Hepatocyte (in vitro differentiated cells): ENCODE data around the gene KDM2A.

Experiments used
- EZH2 ChIP-seq: fragments of 200-600 bp; sonication (generic); IDR thresholded peaks from 2 replicates; pipeline ENCODE4 v1.6.1; 2016; ENCODE audit warnings: antibody characterized with exemption, mild to moderate bottlenecking, borderline replicate concordance
- EZH2phosphoT487 ChIP-seq: fragments of 200-600 bp; sonication (generic); IDR thresholded peaks from one replicate; pipeline ENCODE4 v1.6.1; 2018; ENCODE audit warnings: antibody characterized with exemption, mild to moderate bottlenecking, low read depth, moderate library complexity; ENCODE audit not compliant: unreplicated experiment, severe bottlenecking
- TF ChIP-seq, protein P1 (sequence below): fragments of 200-600 bp; sonication (generic); IDR thresholded peaks from 2 replicates; pipeline ENCODE4 v1.5.1; 2016; ENCODE audit warnings: antibody characterized with exemption, mild to moderate bottlenecking; ENCODE audit not compliant: poor library complexity

DNA sequence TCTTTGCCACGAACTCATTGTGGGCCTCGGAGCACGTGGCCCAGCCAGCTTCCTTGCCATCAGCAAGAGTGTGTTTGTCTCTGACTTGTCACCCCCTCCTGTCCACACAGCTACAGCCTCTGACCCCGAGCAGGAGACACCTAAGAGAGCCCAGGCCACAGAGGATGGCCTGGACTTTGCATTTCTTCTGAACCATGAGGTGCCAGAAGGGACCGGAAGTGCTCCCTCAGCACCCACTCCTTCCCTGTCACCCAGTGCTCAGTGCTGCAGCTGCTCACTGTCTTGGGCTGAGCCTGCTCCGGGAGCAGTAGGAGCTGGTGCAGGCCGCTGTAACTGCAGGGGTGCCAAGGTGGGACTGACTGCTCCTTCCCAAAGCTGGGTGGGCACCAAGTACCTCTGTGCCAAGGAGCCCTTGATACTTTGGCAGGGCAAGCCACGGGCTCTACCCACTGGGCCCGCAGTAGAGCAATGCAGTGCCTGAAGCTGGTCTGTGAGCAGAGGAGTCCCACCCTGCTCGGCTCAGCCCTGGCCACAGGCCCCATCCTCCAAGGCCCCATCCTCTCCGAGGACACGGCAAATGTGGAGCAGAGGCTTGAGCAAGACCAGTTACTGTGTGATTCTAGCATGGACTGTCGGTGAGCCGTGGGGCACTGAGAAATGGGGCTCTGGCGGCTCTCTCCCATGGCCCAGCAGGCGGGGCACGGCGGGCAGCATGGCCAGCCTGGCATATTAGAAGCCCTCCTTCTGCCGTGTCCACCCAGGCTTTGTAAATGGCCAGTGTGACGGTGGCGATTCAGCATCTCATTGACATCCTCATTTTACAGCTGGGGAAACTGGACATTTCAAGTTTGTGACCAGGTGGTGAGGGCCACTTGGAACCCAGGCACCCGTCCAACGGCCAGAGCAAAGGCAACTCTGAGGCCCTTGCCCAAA is 153.5 kb downstream of the KDM2A start:
- TF ChIP-seq, protein P1, sequence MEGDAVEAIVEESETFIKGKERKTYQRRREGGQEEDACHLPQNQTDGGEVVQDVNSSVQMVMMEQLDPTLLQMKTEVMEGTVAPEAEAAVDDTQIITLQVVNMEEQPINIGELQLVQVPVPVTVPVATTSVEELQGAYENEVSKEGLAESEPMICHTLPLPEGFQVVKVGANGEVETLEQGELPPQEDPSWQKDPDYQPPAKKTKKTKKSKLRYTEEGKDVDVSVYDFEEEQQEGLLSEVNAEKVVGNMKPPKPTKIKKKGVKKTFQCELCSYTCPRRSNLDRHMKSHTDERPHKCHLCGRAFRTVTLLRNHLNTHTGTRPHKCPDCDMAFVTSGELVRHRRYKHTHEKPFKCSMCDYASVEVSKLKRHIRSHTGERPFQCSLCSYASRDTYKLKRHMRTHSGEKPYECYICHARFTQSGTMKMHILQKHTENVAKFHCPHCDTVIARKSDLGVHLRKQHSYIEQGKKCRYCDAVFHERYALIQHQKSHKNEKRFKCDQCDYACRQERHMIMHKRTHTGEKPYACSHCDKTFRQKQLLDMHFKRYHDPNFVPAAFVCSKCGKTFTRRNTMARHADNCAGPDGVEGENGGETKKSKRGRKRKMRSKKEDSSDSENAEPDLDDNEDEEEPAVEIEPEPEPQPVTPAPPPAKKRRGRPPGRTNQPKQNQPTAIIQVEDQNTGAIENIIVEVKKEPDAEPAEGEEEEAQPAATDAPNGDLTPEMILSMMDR, result no peak
- TF ChIP-seq EZH2, result no peak
- no peak for TF ChIP-seq EZH2phosphoT487
